GM20000 (cell line): Measurements from ENCODE around the gene RDH13.
"Not testable (repeated sequence)": the region's sequence is repeated elsewhere in the genome, so short reads cannot be mapped to it uniquely, and the experiment has no call there.

Experiments
- DNase-seq: peaks from one replicate; pipeline ENCODE4 v3.0.0; 2012; ENCODE audit warnings: low spot score
- TF ChIP-seq, protein P1 (sequence below): IDR thresholded peaks from 2 replicates; pipeline ENCODE4 v1.5.1; 2012; ENCODE audit warnings: mild to moderate bottlenecking, control low read depth; ENCODE audit errors: extremely low read depth, missing control alignments

Gene RDH13

GRCh38 chr19:55062735-55063491 lies at the start of gene RDH13:
TSS of gene RDH13 (minus strand) at chr19:55063148. CDS start at chr19:55063032, 116 bp downstream.
- TF ChIP-seq, protein P1, sequence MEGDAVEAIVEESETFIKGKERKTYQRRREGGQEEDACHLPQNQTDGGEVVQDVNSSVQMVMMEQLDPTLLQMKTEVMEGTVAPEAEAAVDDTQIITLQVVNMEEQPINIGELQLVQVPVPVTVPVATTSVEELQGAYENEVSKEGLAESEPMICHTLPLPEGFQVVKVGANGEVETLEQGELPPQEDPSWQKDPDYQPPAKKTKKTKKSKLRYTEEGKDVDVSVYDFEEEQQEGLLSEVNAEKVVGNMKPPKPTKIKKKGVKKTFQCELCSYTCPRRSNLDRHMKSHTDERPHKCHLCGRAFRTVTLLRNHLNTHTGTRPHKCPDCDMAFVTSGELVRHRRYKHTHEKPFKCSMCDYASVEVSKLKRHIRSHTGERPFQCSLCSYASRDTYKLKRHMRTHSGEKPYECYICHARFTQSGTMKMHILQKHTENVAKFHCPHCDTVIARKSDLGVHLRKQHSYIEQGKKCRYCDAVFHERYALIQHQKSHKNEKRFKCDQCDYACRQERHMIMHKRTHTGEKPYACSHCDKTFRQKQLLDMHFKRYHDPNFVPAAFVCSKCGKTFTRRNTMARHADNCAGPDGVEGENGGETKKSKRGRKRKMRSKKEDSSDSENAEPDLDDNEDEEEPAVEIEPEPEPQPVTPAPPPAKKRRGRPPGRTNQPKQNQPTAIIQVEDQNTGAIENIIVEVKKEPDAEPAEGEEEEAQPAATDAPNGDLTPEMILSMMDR: no peak
- DNase-seq: peak; percentile 99

DNA sequence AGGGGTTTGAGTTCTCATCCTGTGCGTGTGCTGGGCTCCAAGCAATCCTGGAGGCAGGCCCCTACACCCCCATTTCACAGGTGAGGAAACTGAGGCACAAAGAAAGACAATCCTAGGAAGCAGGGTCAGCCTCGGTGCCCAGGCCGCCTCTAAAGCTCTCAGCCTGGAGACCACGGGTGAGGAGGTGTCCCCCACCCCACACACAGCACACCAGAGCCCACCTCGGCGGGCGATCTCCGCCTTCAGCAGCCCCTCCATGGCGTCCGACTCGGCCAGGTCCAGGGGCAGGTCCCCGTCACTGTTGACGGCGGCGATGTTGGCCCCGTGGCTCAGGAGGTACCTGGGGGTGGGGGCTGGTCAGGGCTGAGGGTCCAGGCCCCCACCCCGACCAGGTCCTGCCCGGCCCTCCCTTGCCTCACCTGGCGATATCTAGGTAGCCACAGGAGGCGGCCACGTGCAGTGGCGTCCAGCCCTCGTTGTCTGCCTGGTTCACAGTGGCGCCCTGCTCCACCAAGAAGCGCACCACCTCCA lies 49.4 kb upstream of the RDH13 start:
- TF ChIP-seq, protein P1: no peak
- no peak for DNase-seq

DNA sequence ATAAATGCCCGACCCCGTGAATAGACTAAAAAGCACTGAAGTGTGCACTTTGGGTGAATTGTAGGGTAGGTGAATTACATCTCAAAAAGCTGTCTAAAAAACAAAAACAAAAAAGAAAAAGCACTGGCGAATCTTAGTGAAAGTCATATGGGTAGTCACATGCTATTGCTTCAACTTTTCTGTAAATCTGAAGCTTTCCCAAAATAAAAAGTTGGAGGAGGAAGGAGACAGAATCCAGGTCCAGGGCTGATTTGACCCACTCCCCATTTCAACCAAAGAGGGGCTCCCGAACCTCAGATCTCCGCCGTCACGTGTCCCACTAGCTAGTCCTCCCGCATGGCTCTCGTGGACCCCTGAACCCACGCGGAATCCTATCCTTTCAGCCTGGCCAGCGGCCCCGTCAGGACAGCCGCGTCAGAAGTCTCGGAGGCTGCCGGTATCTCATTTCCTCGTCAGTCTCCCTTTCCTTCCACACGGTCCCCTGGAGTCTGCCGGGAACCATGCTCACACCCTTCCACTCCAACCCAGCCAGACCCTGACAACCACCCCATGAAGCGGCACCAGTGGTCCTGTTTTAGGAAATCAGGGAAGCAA lies 48.4 kb upstream of the RDH13 start:
- TF ChIP-seq, protein P1: no peak
- no peak for DNase-seq

DNA sequence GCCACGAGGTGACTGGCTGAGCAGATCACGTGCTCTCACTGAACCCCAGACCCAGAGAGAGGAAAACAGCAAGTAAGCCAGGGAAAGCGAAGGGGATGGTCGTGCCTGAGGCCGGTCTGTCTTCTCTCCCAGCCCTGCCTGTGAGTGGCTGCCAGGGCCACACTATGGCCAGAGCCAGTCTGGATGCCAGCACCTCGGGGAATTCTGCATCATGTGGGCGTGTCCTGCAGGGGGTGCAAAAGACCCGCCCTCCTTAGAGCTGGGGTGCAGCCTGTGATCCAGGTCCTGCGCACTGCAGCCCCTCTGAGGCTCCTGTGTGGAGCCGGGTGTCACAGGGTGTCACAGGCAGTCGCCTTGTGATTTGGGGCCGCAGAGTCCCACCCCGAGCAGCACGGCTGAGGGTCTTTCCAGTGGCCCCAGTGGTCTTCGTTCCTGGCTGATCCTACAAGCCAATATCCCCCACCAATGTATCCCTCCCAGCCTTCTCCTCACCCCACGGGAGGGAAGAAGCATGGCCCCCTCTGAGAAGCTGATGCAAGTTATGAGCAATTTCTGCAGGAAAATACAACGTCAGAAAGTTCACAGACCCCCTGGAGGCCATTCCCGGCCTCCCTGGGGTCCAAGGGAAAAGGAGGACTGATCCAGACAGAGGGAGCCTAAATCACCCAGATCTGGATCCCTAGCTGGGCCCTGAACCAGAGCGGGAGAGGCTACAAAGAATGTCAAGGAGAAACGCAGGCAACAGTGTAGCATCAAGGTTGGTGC lies 46.8 kb upstream of the RDH13 start:
- TF ChIP-seq, protein P1: no peak
- DNase-seq: no peak

- DNase-seq: not testable (repeated sequence)
Measured at GRCh38 chr19:55107252-55107651, 44.3 kb upstream of the RDH13 start.

- DNase-seq: no peak
Measured at GRCh38 chr19:55106591-55106990, 43.6 kb upstream of the RDH13 start.

GRCh38 chr19:55105237-55105636 lies 42.3 kb upstream of the RDH13 start:
- no peak for DNase-seq
- TF ChIP-seq, protein P1: no peak

More at GRCh38 chr19:55106591-55106990, 43.6 kb upstream of the RDH13 start:
- TF ChIP-seq, protein P1: no peak
